Measurements from ENCODE around the gene ZNF562.
"Not testable (repeated sequence)": the region's sequence is repeated elsewhere in the genome, so short reads cannot be mapped to it uniquely, and the experiment has no call there.

ZNF562 gene

DNA sequence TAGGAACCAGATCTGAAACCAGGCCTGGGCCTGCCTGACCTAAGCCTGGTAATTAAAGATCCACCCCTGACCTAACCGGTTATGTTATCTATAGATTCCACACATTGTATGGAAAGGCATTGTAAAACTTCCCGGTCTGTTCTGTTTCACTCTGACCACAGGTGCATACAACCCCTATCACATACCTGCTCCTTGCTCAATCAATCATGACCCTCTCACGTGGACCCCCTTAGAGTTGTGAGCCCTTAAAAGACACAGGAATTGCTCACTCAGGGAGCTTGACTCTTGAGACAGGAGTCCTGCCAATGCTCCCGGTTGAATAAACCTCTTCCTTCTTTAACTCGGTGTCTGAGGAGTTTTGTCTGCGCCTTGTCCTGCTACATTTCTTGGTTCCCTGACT lies 27.3 kb upstream of the ZNF562 start:
- DNase-seq (ENCODE audit: low read depth) = no peak
- TF ChIP-seq, protein P1, sequence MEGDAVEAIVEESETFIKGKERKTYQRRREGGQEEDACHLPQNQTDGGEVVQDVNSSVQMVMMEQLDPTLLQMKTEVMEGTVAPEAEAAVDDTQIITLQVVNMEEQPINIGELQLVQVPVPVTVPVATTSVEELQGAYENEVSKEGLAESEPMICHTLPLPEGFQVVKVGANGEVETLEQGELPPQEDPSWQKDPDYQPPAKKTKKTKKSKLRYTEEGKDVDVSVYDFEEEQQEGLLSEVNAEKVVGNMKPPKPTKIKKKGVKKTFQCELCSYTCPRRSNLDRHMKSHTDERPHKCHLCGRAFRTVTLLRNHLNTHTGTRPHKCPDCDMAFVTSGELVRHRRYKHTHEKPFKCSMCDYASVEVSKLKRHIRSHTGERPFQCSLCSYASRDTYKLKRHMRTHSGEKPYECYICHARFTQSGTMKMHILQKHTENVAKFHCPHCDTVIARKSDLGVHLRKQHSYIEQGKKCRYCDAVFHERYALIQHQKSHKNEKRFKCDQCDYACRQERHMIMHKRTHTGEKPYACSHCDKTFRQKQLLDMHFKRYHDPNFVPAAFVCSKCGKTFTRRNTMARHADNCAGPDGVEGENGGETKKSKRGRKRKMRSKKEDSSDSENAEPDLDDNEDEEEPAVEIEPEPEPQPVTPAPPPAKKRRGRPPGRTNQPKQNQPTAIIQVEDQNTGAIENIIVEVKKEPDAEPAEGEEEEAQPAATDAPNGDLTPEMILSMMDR (IDR thresholded peaks at IDR 0.05; ENCODE audit: low read length, missing control alignments) = no peak

DNA sequence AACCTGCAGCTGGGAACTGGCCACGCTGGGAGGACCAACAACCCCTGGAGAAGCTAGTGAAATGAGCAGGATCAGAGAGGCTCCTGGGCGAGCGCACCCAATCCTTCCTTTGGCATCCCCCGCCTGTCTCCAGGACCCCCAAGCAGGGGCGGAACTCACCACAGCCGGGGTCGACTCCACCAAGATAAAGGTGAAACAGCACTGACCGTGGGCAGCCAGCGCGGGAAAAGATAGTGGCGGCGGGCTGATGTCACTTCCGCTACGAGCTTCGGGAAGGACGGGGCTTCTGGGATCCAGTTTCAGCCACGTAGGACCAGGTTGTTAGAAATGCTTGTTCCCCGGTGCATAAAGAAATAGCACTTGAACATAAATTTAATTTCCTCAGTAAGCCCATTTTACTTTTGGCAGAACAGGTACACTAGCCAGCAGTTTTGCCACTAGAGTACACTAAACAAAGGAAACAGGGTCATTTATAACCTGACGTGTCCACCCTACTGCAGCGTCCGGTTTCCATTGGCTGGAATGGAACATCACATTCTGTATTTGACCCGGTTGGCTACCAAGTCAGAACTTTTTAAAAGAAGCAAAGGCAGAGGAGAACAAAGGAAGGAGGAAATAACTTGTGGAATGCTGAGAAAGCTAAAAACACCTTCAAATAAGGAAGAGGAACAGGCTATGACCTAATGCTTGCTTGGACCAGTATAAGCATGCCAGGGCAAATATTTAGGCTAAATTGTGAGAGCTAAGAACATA lies 25.5 kb upstream of the ZNF562 start:
- no peak for DNase-seq (ENCODE audit: low read depth)
- TF ChIP-seq, protein P1 (IDR thresholded peaks at IDR 0.05; ENCODE audit: low read length, missing control alignments) = no peak
- no peak overlapping the region for H3K4me3 ChIP-seq (replicated peaks; ENCODE audit: low read depth, low read length)

More for the DNA sequence above, 27.3 kb upstream of the ZNF562 start:
- no peak overlapping the region for H3K4me3 ChIP-seq (replicated peaks; ENCODE audit: low read depth, low read length)

DNA sequence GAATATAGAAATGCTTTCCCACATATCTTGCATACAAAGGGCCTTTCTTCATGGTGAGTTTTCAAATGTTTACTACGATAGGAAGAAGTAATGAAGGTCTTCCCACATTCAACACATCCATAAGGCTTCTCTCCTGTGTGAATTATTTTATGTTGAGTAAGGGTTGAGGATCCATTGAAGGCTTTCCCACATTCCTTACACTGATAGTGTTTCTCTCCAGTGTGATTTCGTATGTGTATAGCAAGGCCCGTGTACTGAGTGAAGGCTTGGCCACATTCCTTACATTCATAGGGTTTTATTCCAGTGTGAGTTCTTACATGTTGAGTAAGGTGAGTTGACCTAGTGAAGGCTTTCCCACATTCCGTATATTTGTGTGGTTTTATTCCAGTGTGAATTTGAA lies 15.4 kb upstream of the ZNF562 start:
- DNase-seq (ENCODE audit: low read depth) = not testable (repeated sequence)

DNA sequence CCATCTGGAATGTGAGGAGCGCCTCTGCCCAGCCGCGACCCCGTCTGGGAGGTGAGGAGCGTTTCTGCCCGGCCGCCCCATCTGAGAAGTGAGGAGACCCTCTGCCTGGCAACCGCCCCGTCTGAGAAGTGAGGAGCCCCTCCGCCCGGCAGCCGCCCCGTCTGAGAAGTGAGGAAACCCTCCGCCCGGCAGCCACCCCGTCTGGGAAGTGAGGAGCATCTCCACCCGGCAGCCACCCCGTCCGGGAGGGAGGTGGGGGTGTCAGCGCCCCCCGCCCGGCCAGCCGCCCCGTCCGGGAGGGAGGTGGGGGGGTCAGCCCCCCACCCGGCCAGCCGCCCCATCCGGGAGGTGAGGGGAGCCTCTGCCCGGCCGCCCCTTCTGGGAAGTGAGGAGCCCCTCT lies 5.1 kb upstream of the ZNF562 start:
- not testable (repeated sequence) for DNase-seq (ENCODE audit: low read depth); H3K4me3 ChIP-seq (replicated peaks; ENCODE audit: low read depth, low read length)

More for the DNA sequence above, 15.4 kb upstream of the ZNF562 start:
- not testable (repeated sequence) for H3K4me3 ChIP-seq (replicated peaks; ENCODE audit: low read depth, low read length)

DNA sequence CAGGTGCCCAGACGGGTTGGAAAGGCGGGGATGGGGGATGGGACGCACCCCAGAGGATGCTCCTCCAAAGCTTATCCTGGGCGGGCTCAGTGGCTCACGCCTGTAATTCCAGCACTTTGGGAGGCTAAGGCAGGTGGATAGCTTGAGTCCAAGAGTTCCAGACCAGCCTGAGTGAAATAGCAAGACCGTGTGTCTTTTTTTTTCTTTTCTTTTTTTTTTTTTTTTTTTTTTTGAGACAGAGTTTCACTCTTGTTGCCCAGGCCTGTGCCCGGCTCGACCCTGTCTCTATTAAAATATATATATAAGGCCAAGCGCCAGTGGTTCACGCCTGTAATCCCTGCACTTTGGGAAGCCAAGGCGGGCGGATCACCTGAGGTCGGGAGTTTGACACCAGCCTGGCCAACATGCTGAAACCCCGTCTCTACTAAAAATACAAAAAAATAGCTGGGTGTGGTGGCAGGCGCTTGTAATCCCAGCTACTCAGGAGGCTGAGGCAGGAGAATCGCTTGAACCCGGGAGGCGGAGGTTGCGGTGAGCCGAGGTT lies 530 bp upstream of the ZNF562 start:
- DNase-seq (ENCODE audit: low read depth) = not testable (repeated sequence)
- H3K4me3 ChIP-seq (replicated peaks; ENCODE audit: low read depth, low read length) = peak overlapping the region; percentile 89

DNA sequence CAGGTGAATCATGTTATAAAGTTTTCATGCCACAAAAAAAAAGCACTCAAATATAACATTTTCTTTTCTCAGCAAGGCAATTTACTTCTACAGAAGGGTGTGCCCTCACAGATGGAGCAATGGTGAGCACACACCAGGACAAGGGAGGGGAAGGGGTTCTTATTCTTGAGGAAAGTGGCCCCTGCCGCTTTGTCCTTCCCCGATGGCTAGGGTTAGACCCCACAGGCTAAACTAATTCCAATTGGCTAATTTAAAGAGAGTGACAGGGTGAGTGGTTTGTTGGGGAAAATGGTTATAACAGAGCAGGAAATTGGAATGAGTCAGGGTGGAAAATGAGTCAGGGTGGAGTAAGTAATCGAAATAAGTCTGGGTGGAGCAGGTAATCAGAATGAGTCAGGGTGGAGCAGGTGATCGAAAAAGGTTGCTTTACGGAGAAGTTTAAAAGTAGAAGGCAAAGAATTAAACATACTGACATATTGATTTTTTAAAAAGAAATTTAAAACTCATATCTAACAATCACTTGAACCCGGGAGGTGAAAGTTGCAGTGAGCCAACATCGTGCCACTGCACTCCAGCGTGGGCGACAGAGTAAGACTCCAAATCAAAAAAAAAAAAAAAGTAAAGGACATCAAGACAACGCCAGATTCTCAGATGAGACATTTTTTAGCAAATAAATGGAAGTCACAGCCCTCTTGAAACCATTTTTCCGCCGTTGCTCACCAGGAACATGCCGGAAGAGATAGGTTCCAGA lies 813 bp downstream of the ZNF562 start:
- TF ChIP-seq, protein P1 (IDR thresholded peaks at IDR 0.05; ENCODE audit: low read length, missing control alignments) = no peak
- peak; percentile 4 for DNase-seq (ENCODE audit: low read depth)
- peak overlapping the region; percentile 89 for H3K4me3 ChIP-seq (replicated peaks; ENCODE audit: low read depth, low read length)

DNA sequence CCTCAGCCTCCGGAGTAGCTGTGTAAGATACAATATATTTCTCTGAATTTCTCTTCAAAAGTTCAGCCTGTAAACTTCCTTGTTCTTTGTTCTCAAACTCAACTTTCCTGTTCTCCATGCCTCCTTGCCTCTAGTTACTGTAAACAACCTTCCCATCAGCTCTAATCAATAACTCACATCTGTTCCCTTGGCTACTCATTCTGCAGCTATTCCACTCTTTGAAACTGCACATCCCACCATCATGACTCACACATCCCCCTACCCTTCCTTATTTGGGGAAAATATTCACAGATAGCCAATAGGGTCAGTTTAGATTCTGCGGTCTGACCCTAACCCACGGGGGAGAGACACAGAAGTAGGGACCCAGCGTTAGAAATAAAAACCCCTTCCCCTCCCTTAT lies 2.0 kb downstream of the ZNF562 start:
- TF ChIP-seq, protein P1 (IDR thresholded peaks at IDR 0.05; ENCODE audit: low read length, missing control alignments) = no peak

DNA sequence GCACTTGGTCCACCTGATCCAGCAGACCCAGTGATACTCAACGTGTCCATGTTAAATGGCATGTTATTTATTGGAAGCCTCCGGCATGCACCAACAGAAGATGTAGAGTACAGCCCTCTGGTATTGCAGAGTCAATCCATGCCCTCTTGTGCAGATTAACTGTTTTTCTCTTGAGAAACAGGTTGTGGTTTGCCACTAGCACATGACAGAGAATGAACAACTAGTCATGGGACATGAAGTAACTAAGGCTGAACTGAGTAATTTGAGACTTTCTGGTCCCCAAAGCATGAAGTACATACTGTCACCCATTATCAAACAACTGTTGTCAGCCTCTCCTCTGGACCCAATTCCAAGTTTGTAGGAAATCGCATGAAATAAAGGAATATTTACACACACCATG lies 3.2 kb downstream of the ZNF562 start:
- no peak for DNase-seq (ENCODE audit: low read depth)
- no peak overlapping the region for H3K4me3 ChIP-seq (replicated peaks; ENCODE audit: low read depth, low read length)
- TF ChIP-seq, protein P1 (IDR thresholded peaks at IDR 0.05; ENCODE audit: low read length, missing control alignments) = no peak

More for the DNA sequence above, 2.0 kb downstream of the ZNF562 start:
- no peak for DNase-seq (ENCODE audit: low read depth)
- H3K4me3 ChIP-seq (replicated peaks; ENCODE audit: low read depth, low read length) = no peak overlapping the region
